ENCODE data around the gene ATP11A. TPM values are rescaled to one million over a fixed set of nuclear protein-coding genes. Genes with fewer than 3 reads are reported as not detected.

Gene ATP11A
- polyA plus RNA-seq, 2 donors: 4.2 to 6.7 TPM

DNA sequence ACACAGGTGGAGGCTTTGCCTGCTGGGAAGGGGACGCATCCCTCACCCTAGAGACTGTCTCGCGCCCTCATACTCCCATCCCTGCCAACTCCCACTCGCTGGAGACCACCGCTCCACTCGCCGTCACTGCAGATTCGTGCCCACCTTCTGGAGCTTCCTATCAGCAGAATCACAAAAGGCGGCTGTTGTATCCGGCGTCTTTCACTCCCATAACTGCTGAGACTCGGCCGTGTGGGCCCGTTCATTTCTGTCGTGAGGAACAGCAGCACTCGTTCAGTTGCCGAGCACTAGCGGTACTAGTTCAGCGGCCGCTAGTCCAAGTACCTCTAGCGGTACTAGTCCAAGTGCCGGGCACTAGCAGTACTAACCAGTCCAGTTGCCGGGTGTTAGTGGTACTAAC is 154.6 kb downstream of the ATP11A start:
- WGBS, 2 donors: 92 to 98% methylated on average over 23 of the region's 23 CpGs
- H3K27ac ChIP-seq (ENCODE audit: low read depth in 2 of 2, low read length in 1 of 2): no peak overlapping the region
- H3K36me3 ChIP-seq (ENCODE audit: control insufficient read depth in 2 of 2, insufficient read depth in 2 of 2, low read length in 1 of 2): peaks cover 0 to 26% of the 10 kb centered on the region in 2 donors
- no peaks in the 10 kb centered on the region for H3K27me3 ChIP-seq (ENCODE audit: control insufficient read depth in 1 of 2, insufficient read depth in 2 of 2, low read length in 2 of 2)
- H3K9me3 ChIP-seq (ENCODE audit: control insufficient read depth in 2 of 2, insufficient read depth in 1 of 2, low read depth in 1 of 2, low read length in 1 of 2): peaks cover 0 to 6% of the 10 kb centered on the region in 2 donors
- H3K4me1 ChIP-seq (ENCODE audit: control insufficient read depth in 2 of 2, insufficient read depth in 2 of 2, low read length in 1 of 2): no peaks in the 10 kb centered on the region
- H3K4me3 ChIP-seq (ENCODE audit: low read depth in 1 of 2, low read length in 2 of 2): no peak overlapping the region

DNA sequence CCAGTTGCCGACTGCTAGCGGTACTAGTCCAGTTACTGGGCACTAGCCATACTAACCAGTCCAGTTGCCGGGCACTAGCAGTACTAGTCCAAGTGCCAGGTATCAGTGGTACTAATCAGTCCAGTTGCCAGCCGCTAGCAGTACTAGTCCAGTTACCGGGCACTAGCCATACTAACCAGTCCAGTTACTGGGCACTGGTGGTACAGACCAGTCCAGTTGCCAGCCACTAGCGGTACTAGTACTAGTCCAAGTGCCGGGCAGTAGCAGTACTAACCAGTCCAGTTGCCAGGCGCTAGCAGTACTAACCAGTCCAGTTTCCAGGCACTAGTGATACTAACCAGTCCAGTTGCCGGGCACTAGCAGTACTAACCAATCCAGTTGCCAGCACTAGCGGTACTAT is 155.0 kb downstream of the ATP11A start:
- Histone ChIP-seq H3K36me3 (ENCODE audit: control insufficient read depth in 2 of 2, insufficient read depth in 2 of 2, low read length in 1 of 2) (peaks cover 0 to 26% of the 10 kb centered on the region in 2 donors), H3K4me3 (ENCODE audit: low read depth in 1 of 2, low read length in 2 of 2) (no peak overlapping the region), H3K27ac (ENCODE audit: low read depth in 2 of 2, low read length in 1 of 2) (no peak overlapping the region), H3K27me3 (ENCODE audit: control insufficient read depth in 1 of 2, insufficient read depth in 2 of 2, low read length in 2 of 2) (no peaks in the 10 kb centered on the region), H3K9me3 (ENCODE audit: control insufficient read depth in 2 of 2, insufficient read depth in 1 of 2, low read depth in 1 of 2, low read length in 1 of 2) (peaks cover 0 to 6% of the 10 kb centered on the region in 2 donors), H3K4me1 (ENCODE audit: control insufficient read depth in 2 of 2, insufficient read depth in 2 of 2, low read length in 1 of 2) (no peaks in the 10 kb centered on the region)
- 99% methylated on average over 10 of the region's 10 CpGs for WGBS, 2 donors

DNA sequence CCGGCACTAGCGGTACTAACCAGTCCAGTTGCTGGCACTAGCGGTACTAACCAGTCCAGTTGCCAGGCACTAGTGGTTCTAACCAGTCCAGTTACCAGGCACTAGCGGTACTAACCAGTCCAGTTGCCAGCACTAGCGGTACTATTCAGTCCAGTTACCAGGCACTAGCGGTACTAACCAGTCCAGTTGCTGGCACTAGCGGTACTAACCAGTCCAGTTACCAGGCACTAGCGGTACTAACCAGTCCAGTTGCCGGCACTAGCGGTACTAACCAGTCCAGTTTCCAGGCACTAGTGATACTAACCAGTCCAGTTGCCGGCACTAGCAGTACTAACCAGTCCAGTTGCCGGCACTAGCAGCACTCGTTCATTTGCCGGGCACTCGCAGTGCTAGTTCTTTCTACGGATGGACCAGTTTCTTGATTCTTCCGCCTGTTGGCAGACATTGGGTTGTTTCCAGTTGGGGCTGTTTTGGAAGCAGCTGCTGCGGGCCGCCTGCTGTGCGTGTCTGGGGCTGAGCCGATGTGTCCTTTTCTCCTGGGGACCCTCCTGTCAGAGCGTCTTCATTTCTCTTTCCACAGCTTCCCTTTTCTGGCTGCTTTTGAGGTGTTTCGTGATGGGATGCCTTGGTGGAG is 155.8 kb downstream of the ATP11A start:
- H3K27me3 ChIP-seq (ENCODE audit: control insufficient read depth in 1 of 2, insufficient read depth in 2 of 2, low read length in 2 of 2): no peaks in the 10 kb centered on the region
- WGBS, 2 donors: 93 to 95% methylated on average over 20 to 23 of the region's 23 CpGs
- H3K36me3 ChIP-seq (ENCODE audit: control insufficient read depth in 2 of 2, insufficient read depth in 2 of 2, low read length in 1 of 2): peaks cover 0 to 27% of the 10 kb centered on the region in 2 donors

DNA sequence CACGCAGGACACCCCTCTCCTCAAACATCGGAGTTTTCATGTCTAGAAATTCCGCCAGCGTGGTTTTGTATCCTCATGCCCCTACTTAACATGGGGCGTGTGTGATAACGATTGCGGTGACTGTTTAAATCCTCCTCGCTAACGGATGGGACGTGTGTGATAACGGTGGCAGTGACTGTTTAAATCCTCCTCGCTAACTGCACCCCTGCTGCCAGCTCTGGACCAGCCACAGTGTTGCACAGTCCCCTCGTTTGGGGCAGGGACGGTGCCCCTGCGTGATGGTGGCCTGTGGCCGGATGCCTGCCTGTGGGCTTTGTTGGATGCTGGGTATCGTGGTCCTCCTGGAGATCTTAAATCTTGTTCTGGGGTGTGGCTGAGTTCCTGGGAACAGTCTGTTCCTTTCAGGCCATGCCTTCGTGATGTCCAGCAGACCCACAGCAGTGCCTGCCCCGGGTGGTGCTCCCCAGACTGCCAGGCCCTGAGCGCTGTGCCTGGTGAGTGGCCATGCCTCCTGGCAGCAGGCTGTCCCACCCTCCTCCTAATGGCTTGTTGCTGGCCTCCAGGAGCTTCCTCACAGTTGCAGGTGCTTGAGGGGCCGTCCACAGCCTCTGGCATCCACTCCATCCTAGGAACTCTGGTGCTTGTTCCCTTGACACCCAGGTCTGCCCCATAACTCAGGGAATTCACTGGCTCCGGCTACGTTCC is 156.7 kb downstream of the ATP11A start:
- no peak overlapping the region for H3K4me3 ChIP-seq (ENCODE audit: low read depth in 1 of 2, low read length in 2 of 2)
- peaks cover 0 to 6% of the 10 kb centered on the region in 2 donors for H3K9me3 ChIP-seq (ENCODE audit: control insufficient read depth in 2 of 2, insufficient read depth in 1 of 2, low read depth in 1 of 2, low read length in 1 of 2)
- no peaks in the 10 kb centered on the region for H3K27me3 ChIP-seq (ENCODE audit: control insufficient read depth in 1 of 2, insufficient read depth in 2 of 2, low read length in 2 of 2)
- WGBS, 2 donors: 92 to 97% methylated on average over 23 of the region's 23 CpGs
- H3K36me3 ChIP-seq (ENCODE audit: control insufficient read depth in 2 of 2, insufficient read depth in 2 of 2, low read length in 1 of 2): peaks cover 2 to 27% of the 10 kb centered on the region in 2 donors
- H3K4me1 ChIP-seq (ENCODE audit: control insufficient read depth in 2 of 2, insufficient read depth in 2 of 2, low read length in 1 of 2): no peaks in the 10 kb centered on the region
- H3K27ac ChIP-seq (ENCODE audit: low read depth in 2 of 2, low read length in 1 of 2): no peak overlapping the region

More for the DNA sequence above, 155.8 kb downstream of the ATP11A start:
- peaks cover 0 to 6% of the 10 kb centered on the region in 2 donors for H3K9me3 ChIP-seq (ENCODE audit: control insufficient read depth in 2 of 2, insufficient read depth in 1 of 2, low read depth in 1 of 2, low read length in 1 of 2)
- no peaks in the 10 kb centered on the region for H3K4me1 ChIP-seq (ENCODE audit: control insufficient read depth in 2 of 2, insufficient read depth in 2 of 2, low read length in 1 of 2)
- no peak overlapping the region for H3K4me3 ChIP-seq (ENCODE audit: low read depth in 1 of 2, low read length in 2 of 2)
- no peak overlapping the region for H3K27ac ChIP-seq (ENCODE audit: low read depth in 2 of 2, low read length in 1 of 2)

DNA sequence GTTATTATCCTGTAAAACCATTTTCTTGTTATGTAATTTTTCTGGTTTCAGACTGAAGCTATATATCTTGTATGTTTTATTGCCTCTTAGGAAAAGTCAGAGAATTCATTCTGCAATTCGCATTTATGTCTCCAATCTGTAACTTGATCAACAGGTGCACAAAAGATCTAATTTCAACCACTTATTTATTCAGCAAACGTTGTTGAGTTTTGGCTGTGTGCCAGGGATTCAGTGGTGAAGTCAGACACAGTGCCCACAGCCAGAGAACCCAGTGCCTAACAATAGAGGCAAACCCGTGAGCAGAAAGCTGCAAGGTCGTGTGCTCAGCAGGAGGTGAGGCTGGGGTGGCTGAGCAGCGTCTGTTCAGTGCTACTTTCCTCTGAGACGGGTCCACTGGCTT is 159.7 kb downstream of the ATP11A start:
- WGBS, 2 donors: 69 to 71% methylated on average over 6 of the region's 6 CpGs
- Histone ChIP-seq H3K4me3 (ENCODE audit: low read depth in 1 of 2, low read length in 2 of 2) (no peak overlapping the region), H3K9me3 (ENCODE audit: control insufficient read depth in 2 of 2, insufficient read depth in 1 of 2, low read depth in 1 of 2, low read length in 1 of 2) (peaks cover 0 to 6% of the 10 kb centered on the region in 2 donors), H3K4me1 (ENCODE audit: control insufficient read depth in 2 of 2, insufficient read depth in 2 of 2, low read length in 1 of 2) (no peaks in the 10 kb centered on the region), H3K36me3 (ENCODE audit: control insufficient read depth in 2 of 2, insufficient read depth in 2 of 2, low read length in 1 of 2) (peaks cover 5 to 22% of the 10 kb centered on the region in 2 donors), H3K27me3 (ENCODE audit: control insufficient read depth in 1 of 2, insufficient read depth in 2 of 2, low read length in 2 of 2) (no peaks in the 10 kb centered on the region), H3K27ac (ENCODE audit: low read depth in 2 of 2, low read length in 1 of 2) (no peak overlapping the region)

DNA sequence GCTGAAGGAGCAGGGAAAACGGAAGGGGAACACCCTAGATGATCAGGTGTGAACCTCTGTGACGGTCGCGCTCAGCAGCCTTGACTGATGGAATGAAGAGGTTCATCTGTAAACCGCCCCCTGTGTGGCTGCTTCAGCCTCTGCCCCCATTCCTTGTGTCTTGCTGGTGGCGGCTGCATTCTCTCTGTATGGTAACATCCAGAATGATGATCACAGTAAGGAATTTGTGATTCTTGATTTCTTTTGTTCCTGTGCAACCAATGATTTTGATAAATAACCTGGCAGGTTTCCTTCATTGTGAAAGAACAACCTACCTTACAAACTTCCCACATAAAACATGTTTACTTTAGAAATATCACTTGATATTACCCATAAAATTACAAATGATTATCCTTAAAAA is 160.4 kb downstream of the ATP11A start:
- Histone ChIP-seq H3K9me3 (ENCODE audit: control insufficient read depth in 2 of 2, insufficient read depth in 1 of 2, low read depth in 1 of 2, low read length in 1 of 2) (peaks cover 0 to 6% of the 10 kb centered on the region in 2 donors), H3K36me3 (ENCODE audit: control insufficient read depth in 2 of 2, insufficient read depth in 2 of 2, low read length in 1 of 2) (peaks cover 5 to 22% of the 10 kb centered on the region in 2 donors), H3K27me3 (ENCODE audit: control insufficient read depth in 1 of 2, insufficient read depth in 2 of 2, low read length in 2 of 2) (no peaks in the 10 kb centered on the region), H3K4me1 (ENCODE audit: control insufficient read depth in 2 of 2, insufficient read depth in 2 of 2, low read length in 1 of 2) (no peaks in the 10 kb centered on the region), H3K4me3 (ENCODE audit: low read depth in 1 of 2, low read length in 2 of 2) (no peak overlapping the region), H3K27ac (ENCODE audit: low read depth in 2 of 2, low read length in 1 of 2) (no peak overlapping the region)
- 96% methylated on average over 6 of the region's 6 CpGs for WGBS, 2 donors

DNA sequence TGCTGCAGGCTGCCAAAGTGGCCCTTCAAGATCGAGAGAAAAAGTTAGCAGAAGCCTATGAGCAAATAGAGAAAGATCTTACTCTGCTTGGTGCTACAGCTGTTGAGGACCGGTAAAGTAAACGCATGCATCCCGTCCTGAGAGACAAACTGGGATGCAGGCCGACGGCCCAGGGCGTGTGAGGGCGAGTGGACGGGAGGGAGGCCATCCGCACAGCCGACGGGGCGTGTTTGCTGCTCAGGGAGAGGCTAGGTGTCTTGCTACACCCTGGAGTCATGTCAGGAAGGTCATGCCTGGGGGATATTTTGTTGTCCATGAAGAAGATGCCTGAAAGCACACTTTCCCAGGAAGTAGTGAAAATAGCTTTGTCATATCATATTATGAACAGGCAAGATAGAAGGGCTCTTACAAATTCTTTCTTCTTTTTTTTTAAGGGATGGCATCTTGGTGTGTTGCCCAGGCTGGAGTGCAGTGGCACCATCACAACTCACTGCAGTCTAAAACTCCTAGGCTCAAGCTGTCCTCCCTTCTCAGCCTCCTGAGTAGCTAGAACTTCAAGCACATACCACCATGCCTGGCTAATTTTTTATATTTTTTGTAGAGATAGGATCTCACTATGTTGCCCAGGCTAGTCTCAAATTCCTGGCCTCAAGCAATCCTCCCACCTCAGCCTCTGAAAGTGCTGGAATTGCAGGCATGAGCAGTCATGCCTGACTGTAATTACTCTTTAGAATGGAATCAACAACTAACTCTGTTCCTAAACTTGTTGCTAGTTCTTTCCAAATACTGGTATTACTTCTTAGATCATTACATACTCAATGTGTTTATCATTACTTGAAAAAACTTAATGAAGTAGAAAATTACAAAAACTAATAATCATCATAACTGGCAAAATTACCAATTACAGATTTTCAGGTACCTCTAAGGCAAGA is 161.5 kb downstream of the ATP11A start:
- Histone ChIP-seq H3K27me3 (ENCODE audit: control insufficient read depth in 1 of 2, insufficient read depth in 2 of 2, low read length in 2 of 2) (no peaks in the 10 kb centered on the region), H3K36me3 (ENCODE audit: control insufficient read depth in 2 of 2, insufficient read depth in 2 of 2, low read length in 1 of 2) (peaks cover 5 to 24% of the 10 kb centered on the region in 2 donors), H3K4me1 (ENCODE audit: control insufficient read depth in 2 of 2, insufficient read depth in 2 of 2, low read length in 1 of 2) (no peaks in the 10 kb centered on the region), H3K4me3 (ENCODE audit: low read depth in 1 of 2, low read length in 2 of 2) (no peak overlapping the region), H3K27ac (ENCODE audit: low read depth in 2 of 2, low read length in 1 of 2) (no peak overlapping the region), H3K9me3 (ENCODE audit: control insufficient read depth in 2 of 2, insufficient read depth in 1 of 2, low read depth in 1 of 2, low read length in 1 of 2) (peaks cover 0 to 3% of the 10 kb centered on the region in 2 donors)
- 82 to 87% methylated on average over 13 of the region's 13 CpGs for WGBS, 2 donors

DNA sequence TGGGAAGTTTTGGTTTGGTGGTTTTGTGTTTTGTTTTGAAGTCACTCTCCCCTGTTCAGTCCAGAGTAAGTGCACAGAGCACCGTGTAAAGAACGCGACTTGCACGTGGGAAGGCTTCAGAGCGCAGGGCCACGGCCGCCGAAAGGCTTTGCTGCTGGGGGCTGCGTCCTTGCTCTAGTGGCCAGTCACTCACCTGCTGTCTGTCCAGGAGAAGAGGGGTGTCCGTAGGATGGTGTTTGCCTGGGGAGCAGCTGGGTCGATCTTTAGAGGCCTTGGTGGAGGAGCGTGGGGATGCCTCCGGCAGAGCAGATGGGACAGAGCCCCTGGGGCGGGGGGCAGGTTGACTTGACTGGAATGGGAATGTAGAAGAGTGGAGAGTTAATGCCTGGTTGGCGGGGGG is 162.6 kb downstream of the ATP11A start:
- no peak overlapping the region for H3K4me3 ChIP-seq (ENCODE audit: low read depth in 1 of 2, low read length in 2 of 2)
- H3K27ac ChIP-seq (ENCODE audit: low read depth in 2 of 2, low read length in 1 of 2): no peak overlapping the region
- no peaks in the 10 kb centered on the region for H3K4me1 ChIP-seq (ENCODE audit: control insufficient read depth in 2 of 2, insufficient read depth in 2 of 2, low read length in 1 of 2)
- WGBS, 2 donors: 94 to 95% methylated on average over 15 of the region's 15 CpGs
- H3K27me3 ChIP-seq (ENCODE audit: control insufficient read depth in 1 of 2, insufficient read depth in 2 of 2, low read length in 2 of 2): no peaks in the 10 kb centered on the region
- peaks cover 5 to 19% of the 10 kb centered on the region in 2 donors for H3K36me3 ChIP-seq (ENCODE audit: control insufficient read depth in 2 of 2, insufficient read depth in 2 of 2, low read length in 1 of 2)
- peaks cover 0 to 3% of the 10 kb centered on the region in 2 donors for H3K9me3 ChIP-seq (ENCODE audit: control insufficient read depth in 2 of 2, insufficient read depth in 1 of 2, low read depth in 1 of 2, low read length in 1 of 2)

DNA sequence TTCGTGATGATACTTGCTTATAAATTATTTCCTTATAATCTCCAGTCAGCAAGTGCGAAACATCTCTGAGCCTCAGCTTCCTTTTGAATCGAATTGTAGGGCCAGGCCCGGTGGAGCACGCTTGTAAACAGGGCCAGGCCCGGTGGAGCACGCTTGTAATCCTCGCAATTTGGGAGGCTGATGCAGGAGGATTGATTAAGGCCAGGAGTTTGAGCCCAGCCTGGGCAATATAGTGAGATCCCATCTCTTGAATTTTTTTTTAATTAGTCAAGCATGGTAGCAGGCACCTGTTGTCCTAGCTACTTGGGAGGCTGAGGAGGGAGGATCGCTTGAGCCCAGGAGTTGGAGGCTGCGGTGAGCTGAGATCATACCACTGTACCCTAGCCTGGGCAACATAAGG is 163.0 kb downstream of the ATP11A start:
- H3K27me3 ChIP-seq (ENCODE audit: control insufficient read depth in 1 of 2, insufficient read depth in 2 of 2, low read length in 2 of 2): no peaks in the 10 kb centered on the region
- WGBS, 2 donors: 97 to 99% methylated on average over 10 of the region's 10 CpGs
- H3K4me1 ChIP-seq (ENCODE audit: control insufficient read depth in 2 of 2, insufficient read depth in 2 of 2, low read length in 1 of 2): no peaks in the 10 kb centered on the region
- H3K4me3 ChIP-seq (ENCODE audit: low read depth in 1 of 2, low read length in 2 of 2): no peak overlapping the region
- peaks cover 6 to 20% of the 10 kb centered on the region in 2 donors for H3K36me3 ChIP-seq (ENCODE audit: control insufficient read depth in 2 of 2, insufficient read depth in 2 of 2, low read length in 1 of 2)
- no peak overlapping the region for H3K27ac ChIP-seq (ENCODE audit: low read depth in 2 of 2, low read length in 1 of 2)
- peaks cover 0 to 2% of the 10 kb centered on the region in 2 donors for H3K9me3 ChIP-seq (ENCODE audit: control insufficient read depth in 2 of 2, insufficient read depth in 1 of 2, low read depth in 1 of 2, low read length in 1 of 2)
